ENCODE measurements around the gene ATP2A2.

Gene ATP2A2

GRCh38 chr12:110282956-110283817 lies 2.1 kb downstream of the ATP2A2 start:
- no peak for DNase-seq (ENCODE audit: low read depth, low spot score)
- peak overlapping the region; percentile 92 for H3K4me3 ChIP-seq (ENCODE audit: low read length)

- no peak for DNase-seq (ENCODE audit: low read depth, low spot score)
- H3K4me3 ChIP-seq (ENCODE audit: low read length) = no peak overlapping the region
Measured at GRCh38 chr12:110284597-110284996, 3.5 kb downstream of the ATP2A2 start.

- H3K4me3 ChIP-seq (ENCODE audit: low read length) = no peak overlapping the region
- no peak for DNase-seq (ENCODE audit: low read depth, low spot score)
Measured at GRCh38 chr12:110286623-110287022, 5.6 kb downstream of the ATP2A2 start.

- no peak overlapping the region for H3K4me3 ChIP-seq (ENCODE audit: low read length)
- DNase-seq (ENCODE audit: low read depth, low spot score) = no peak
Measured at GRCh38 chr12:110287986-110288385, 6.9 kb downstream of the ATP2A2 start.

GRCh38 chr12:110289044-110289710 lies 8.1 kb downstream of the ATP2A2 start:
- DNase-seq (ENCODE audit: low read depth, low spot score) = no peak
- no peak overlapping the region for H3K4me3 ChIP-seq (ENCODE audit: low read length)

- no peak for DNase-seq (ENCODE audit: low read depth, low spot score)
- H3K4me3 ChIP-seq (ENCODE audit: low read length) = no peak overlapping the region
Measured at GRCh38 chr12:110289711-110290078, 8.6 kb downstream of the ATP2A2 start.

GRCh38 chr12:110301065-110301806 lies 20.2 kb downstream of the ATP2A2 start:
- H3K4me3 ChIP-seq (ENCODE audit: low read length) = no peak overlapping the region
- DNase-seq (ENCODE audit: low read depth, low spot score) = no peak

GRCh38 chr12:110304061-110304551 lies 23.1 kb downstream of the ATP2A2 start:
- DNase-seq (ENCODE audit: low read depth, low spot score) = no peak
- H3K4me3 ChIP-seq (ENCODE audit: low read length) = no peak overlapping the region

- no peak overlapping the region for H3K4me3 ChIP-seq (ENCODE audit: low read length)
- DNase-seq (ENCODE audit: low read depth, low spot score) = no peak
Measured at GRCh38 chr12:110307372-110307771, 26.3 kb downstream of the ATP2A2 start.

- no peak for DNase-seq (ENCODE audit: low read depth, low spot score)
Measured at GRCh38 chr12:110310763-110311162, 29.7 kb downstream of the ATP2A2 start.

GRCh38 chr12:110311903-110312302 lies 30.9 kb downstream of the ATP2A2 start:
- H3K4me3 ChIP-seq (ENCODE audit: low read length) = no peak overlapping the region
- no peak for DNase-seq (ENCODE audit: low read depth, low spot score)

More at GRCh38 chr12:110310763-110311162, 29.7 kb downstream of the ATP2A2 start:
- H3K4me3 ChIP-seq (ENCODE audit: low read length) = no peak overlapping the region

- no peak for DNase-seq (ENCODE audit: low read depth, low spot score)
- H3K4me3 ChIP-seq (ENCODE audit: low read length) = no peak overlapping the region
Measured at GRCh38 chr12:110312581-110313360, 31.7 kb downstream of the ATP2A2 start.

- no peak overlapping the region for H3K4me3 ChIP-seq (ENCODE audit: low read length)
- DNase-seq (ENCODE audit: low read depth, low spot score) = no peak
Measured at GRCh38 chr12:110314308-110314707, 33.3 kb downstream of the ATP2A2 start.

GRCh38 chr12:110316861-110317260 lies 35.8 kb downstream of the ATP2A2 start:
- H3K4me3 ChIP-seq (ENCODE audit: low read length) = no peak overlapping the region
- DNase-seq (ENCODE audit: low read depth, low spot score) = no peak

- H3K4me3 ChIP-seq (ENCODE audit: low read length) = no peak overlapping the region
- no peak for DNase-seq (ENCODE audit: low read depth, low spot score)
Measured at GRCh38 chr12:110317911-110318310, 36.9 kb downstream of the ATP2A2 start.

- DNase-seq (ENCODE audit: low read depth, low spot score) = no peak
- H3K4me3 ChIP-seq (ENCODE audit: low read length) = no peak overlapping the region
Measured at GRCh38 chr12:110320550-110320949, 39.5 kb downstream of the ATP2A2 start.

GRCh38 chr12:110329710-110330109 lies 48.7 kb downstream of the ATP2A2 start:
- no peak overlapping the region for H3K4me3 ChIP-seq (ENCODE audit: low read length)
- no peak for DNase-seq (ENCODE audit: low read depth, low spot score)

- DNase-seq (ENCODE audit: low read depth, low spot score) = no peak
- H3K4me3 ChIP-seq (ENCODE audit: low read length) = no peak overlapping the region
Measured at GRCh38 chr12:110330124-110330523, 49.1 kb downstream of the ATP2A2 start.

- H3K4me3 ChIP-seq (ENCODE audit: low read length) = no peak overlapping the region
- DNase-seq (ENCODE audit: low read depth, low spot score) = no peak
Measured at GRCh38 chr12:110330544-110330943, 49.5 kb downstream of the ATP2A2 start.
